Panc1 (cell line): ENCODE measurements around the gene RBM41. TPM values are rescaled to one million over a fixed set of nuclear protein-coding genes. Genes with fewer than 3 reads are reported as not detected.
A peak's percentile ranks its signal among the peaks of the same experiment; 100 is the strongest.
"Not testable (repeated sequence)": the region's sequence is repeated elsewhere in the genome, so short reads cannot be mapped to it uniquely, and the experiment has no call there.

Source experiments
- ATAC-seq: fragments of 200-7000 bp; cut with Tn5 transposase; 2 replicates; pipeline ENCODE4 v1.9.1; 2020; ENCODE audit warnings: mild to moderate bottlenecking, moderate library complexity
- BruUV-seq: library from RNA; stranded (reverse); fragments of 400-500 nt; replicated peaks from 2 replicates; lab custom pipeline; 2021; lab: Mats Ljungman, UMichigan
- CTCF ChIA-PET: fragments of 300-600 bp; sonication (Branson Sonifier 250); formaldehyde crosslinking; loops from one replicate; lab custom pipeline; 2022; ENCODE audit warnings: antibody characterized with exemption; lab: Charles Lee
- POLR2A ChIA-PET: fragments of 300-600 bp; sonication (Branson Sonifier 250); formaldehyde crosslinking; loops from one replicate; lab custom pipeline; 2022; ENCODE audit warnings: antibody characterized with exemption; lab: Charles Lee
- DNase-seq: peaks from one replicate; pipeline ENCODE4 v3.0.0-alpha.2; 2010; ENCODE audit warnings: low read depth, low spot score
- H3K27ac ChIP-seq: 2 replicates; pipeline ENCODE4 v1.5.1; 2011; ENCODE audit warnings: mild to moderate bottlenecking, low read length, inconsistent platforms
- H3K27me3 ChIP-seq: fragments of 200-500 bp; sonication (Bioruptor generic); 2 replicates; pipeline ENCODE4 v1.6.0; 2014; ENCODE audit warnings: low read length, inconsistent platforms; ENCODE audit not compliant: control insufficient read depth, insufficient read depth
- H3K36me3 ChIP-seq: fragments of 200-500 bp; sonication (Bioruptor generic); 2 replicates; pipeline ENCODE4 v1.5.1; 2014; ENCODE audit warnings: inconsistent platforms, mild to moderate bottlenecking, low read length, moderate library complexity; ENCODE audit not compliant: control insufficient read depth, insufficient read depth
- H3K4me1 ChIP-seq: 2 replicates; pipeline ENCODE4 v1.5.1; 2011; ENCODE audit warnings: inconsistent platforms, mild to moderate bottlenecking, low read length, moderate library complexity; ENCODE audit not compliant: control insufficient read depth, insufficient read depth
- H3K4me3 ChIP-seq, 2 experiments: 2 replicates each; pipeline ENCODE4 v1.5.1; 2011 to 2012; ENCODE audit warnings: low read depth in 2 of 2, low read length in 2 of 2, mild to moderate bottlenecking in 2 of 2, inconsistent platforms in 1 of 2, moderate library complexity in 1 of 2
- H3K9me3 ChIP-seq: fragments of 200-500 bp; sonication (Bioruptor generic); 2 replicates; pipeline ENCODE4 v1.5.1; 2014; ENCODE audit warnings: low read depth, mild to moderate bottlenecking, inconsistent platforms, low read length, moderate library complexity; ENCODE audit not compliant: control insufficient read depth, insufficient read depth
- POLR2AphosphoS5 ChIP-seq: IDR thresholded peaks from 2 replicates; pipeline ENCODE4 v1.6.1; 2012; ENCODE audit warnings: mild to moderate bottlenecking, low read depth, low read length, moderate library complexity
- SIN3A ChIP-seq: IDR thresholded peaks from 2 replicates; pipeline ENCODE4 v1.6.1; 2012; ENCODE audit warnings: low read depth, mild to moderate bottlenecking, low read length, moderate library complexity, borderline replicate concordance; ENCODE audit not compliant: insufficient read depth
- TCF7L2 ChIP-seq: IDR thresholded peaks from 2 replicates; pipeline ENCODE4 v1.6.1; 2011; ENCODE audit warnings: mild to moderate bottlenecking, low read depth, low read length, inconsistent platforms
- in situ Hi-C: cut with HindIII; loops from 2 replicates; pipeline ENCODE4 v1.10.0; 2016; ENCODE audit warnings: low sequenced_read_pairs, low pct_unique_long_range_greater_than_20kb
- intact Hi-C: fragments of 100-400 bp; cut with micrococcal nuclease; formaldehyde crosslinking; loops from one replicate; pipeline ENCODE4 v1.10.0; 2022; ENCODE audit not compliant: unreplicated experiment
- total RNA-seq: library from RNA; stranded (reverse); gene quantifications from one replicate; pipeline ENCODE4 v1.2.1, GENCODE V29; 2021; ENCODE audit not compliant: unreplicated experiment
- TF ChIP-seq, protein P1 (sequence below): fragments of 450-650 bp; IDR thresholded peaks from 2 replicates; pipeline ENCODE4 v1.5.1; 2017; ENCODE audit warnings: mild to moderate bottlenecking
- TF ChIP-seq, protein P2 (sequence below), 2 experiments: IDR thresholded peaks; 2 replicates each; pipeline ENCODE4 v1.6.1; 2011 to 2012; ENCODE audit warnings: low read depth in 2 of 2, control low read depth in 1 of 2, low read length in 1 of 2, mild to moderate bottlenecking in 1 of 2, moderate library complexity in 1 of 2; ENCODE audit not compliant: insufficient read depth in 1 of 2

Gene RBM41
- total RNA-seq, 1 experiment from 2014 or later: 15.1 TPM

DNA sequence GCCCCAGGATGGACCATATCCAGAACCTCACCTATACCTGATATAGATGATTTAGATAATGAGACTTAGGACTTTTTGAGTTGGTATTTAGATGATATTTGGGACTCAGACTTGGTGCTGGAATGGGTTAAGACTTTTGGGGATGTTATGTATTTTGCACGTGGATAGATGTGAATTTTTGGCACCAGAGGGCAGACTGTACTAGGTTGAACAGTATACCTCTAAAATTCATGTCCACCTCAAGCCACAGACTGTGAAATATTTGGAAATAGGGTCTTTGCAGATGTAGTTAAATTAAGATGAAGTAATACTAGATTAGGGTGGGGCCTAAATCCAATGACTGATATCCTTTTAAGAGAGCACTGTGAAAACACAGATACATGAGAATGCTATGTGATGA is 15.6 kb downstream of the RBM41 start:
- no peaks in the 10 kb centered on the region for H3K9me3 ChIP-seq
- no peak overlapping the region for H3K27ac ChIP-seq
- H3K4me1 ChIP-seq: no peaks in the 10 kb centered on the region
- BruUV-seq: no TSS peak
- ATAC-seq (no peak), DNase-seq (no peak)
- no peaks in the 10 kb centered on the region for H3K36me3 ChIP-seq
- in situ Hi-C loops (no loop called here), intact Hi-C loops (no loop called here)
- no peak for TF ChIP-seq SIN3A
- TF ChIP-seq POLR2AphosphoS5: no peak
- TF ChIP-seq, protein P1, sequence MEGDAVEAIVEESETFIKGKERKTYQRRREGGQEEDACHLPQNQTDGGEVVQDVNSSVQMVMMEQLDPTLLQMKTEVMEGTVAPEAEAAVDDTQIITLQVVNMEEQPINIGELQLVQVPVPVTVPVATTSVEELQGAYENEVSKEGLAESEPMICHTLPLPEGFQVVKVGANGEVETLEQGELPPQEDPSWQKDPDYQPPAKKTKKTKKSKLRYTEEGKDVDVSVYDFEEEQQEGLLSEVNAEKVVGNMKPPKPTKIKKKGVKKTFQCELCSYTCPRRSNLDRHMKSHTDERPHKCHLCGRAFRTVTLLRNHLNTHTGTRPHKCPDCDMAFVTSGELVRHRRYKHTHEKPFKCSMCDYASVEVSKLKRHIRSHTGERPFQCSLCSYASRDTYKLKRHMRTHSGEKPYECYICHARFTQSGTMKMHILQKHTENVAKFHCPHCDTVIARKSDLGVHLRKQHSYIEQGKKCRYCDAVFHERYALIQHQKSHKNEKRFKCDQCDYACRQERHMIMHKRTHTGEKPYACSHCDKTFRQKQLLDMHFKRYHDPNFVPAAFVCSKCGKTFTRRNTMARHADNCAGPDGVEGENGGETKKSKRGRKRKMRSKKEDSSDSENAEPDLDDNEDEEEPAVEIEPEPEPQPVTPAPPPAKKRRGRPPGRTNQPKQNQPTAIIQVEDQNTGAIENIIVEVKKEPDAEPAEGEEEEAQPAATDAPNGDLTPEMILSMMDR: peak; percentile 11; the same call in 1 of the 2 replicates
- no peak for TF ChIP-seq TCF7L2
- TF ChIP-seq, protein P2, sequence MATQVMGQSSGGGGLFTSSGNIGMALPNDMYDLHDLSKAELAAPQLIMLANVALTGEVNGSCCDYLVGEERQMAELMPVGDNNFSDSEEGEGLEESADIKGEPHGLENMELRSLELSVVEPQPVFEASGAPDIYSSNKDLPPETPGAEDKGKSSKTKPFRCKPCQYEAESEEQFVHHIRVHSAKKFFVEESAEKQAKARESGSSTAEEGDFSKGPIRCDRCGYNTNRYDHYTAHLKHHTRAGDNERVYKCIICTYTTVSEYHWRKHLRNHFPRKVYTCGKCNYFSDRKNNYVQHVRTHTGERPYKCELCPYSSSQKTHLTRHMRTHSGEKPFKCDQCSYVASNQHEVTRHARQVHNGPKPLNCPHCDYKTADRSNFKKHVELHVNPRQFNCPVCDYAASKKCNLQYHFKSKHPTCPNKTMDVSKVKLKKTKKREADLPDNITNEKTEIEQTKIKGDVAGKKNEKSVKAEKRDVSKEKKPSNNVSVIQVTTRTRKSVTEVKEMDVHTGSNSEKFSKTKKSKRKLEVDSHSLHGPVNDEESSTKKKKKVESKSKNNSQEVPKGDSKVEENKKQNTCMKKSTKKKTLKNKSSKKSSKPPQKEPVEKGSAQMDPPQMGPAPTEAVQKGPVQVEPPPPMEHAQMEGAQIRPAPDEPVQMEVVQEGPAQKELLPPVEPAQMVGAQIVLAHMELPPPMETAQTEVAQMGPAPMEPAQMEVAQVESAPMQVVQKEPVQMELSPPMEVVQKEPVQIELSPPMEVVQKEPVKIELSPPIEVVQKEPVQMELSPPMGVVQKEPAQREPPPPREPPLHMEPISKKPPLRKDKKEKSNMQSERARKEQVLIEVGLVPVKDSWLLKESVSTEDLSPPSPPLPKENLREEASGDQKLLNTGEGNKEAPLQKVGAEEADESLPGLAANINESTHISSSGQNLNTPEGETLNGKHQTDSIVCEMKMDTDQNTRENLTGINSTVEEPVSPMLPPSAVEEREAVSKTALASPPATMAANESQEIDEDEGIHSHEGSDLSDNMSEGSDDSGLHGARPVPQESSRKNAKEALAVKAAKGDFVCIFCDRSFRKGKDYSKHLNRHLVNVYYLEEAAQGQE (IDR thresholded peaks at IDR 0.05; ENCODE audit: insufficient read depth in 1 of 2, low read depth in 2 of 2, low read length in 1 of 2): no peak
- POLR2A ChIA-PET: no interaction called here
- H3K27me3 ChIP-seq: no peaks in the 10 kb centered on the region
- CTCF ChIA-PET: no interaction called here
- H3K4me3 ChIP-seq: no peak overlapping the region

DNA sequence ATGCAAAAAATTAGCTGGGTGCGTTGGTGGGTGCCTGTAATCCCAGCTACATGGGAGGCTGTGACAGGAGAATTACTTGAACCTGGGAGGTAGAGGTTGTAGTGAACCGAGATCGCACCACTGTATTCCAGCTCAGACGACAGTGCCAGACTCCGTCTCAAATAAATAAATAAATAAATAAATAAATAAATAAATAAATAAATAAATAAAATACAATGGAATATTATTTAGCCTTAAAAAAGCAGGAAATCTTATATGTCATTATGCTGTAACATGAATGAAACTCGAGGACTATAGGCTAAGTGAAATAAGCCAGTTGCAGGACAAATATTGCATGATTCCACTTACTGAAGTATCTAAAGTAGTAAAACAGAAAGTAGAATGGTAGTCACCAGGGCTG is 42.5 kb downstream of the RBM41 start:
- H3K4me1 ChIP-seq: no peaks in the 10 kb centered on the region
- H3K4me3 ChIP-seq: no peak overlapping the region
- CTCF ChIA-PET: no interaction called here
- no peaks in the 10 kb centered on the region for H3K27me3 ChIP-seq
- no peak overlapping the region for H3K27ac ChIP-seq
- POLR2A ChIA-PET: no interaction called here
- H3K9me3 ChIP-seq: no peaks in the 10 kb centered on the region
- in situ Hi-C loops (no loop called here), intact Hi-C loops (no loop called here)
- DNase-seq (no peak), ATAC-seq (no peak)
- TF ChIP-seq, protein P1: no peak
- no peak for TF ChIP-seq SIN3A
- no peak for TF ChIP-seq TCF7L2
- TF ChIP-seq POLR2AphosphoS5: no peak
- TF ChIP-seq, protein P2 (IDR thresholded peaks at IDR 0.05; ENCODE audit: insufficient read depth in 1 of 2, low read depth in 2 of 2, low read length in 1 of 2): no peak
- no TSS peak for BruUV-seq
- no peaks in the 10 kb centered on the region for H3K36me3 ChIP-seq

DNA sequence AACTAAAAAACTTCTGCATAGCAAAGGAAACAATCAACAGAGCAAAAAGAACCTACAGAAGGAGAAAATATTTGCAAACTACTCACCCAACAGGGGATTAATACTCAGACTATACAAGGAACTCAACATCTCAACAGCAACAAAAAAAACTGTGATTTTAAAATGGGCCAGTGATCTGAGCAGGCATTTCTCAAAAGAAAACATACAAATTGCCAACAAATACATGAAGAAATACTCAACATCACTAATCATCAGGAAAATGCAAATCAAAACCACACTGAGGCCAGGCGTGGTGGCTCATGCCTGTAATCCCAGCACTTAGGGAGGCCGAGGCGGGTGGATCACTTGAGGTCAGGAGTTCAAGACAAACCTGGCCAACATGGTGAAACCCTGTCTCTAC is 60.9 kb downstream of the RBM41 start:
- H3K36me3 ChIP-seq, H3K4me3 ChIP-seq, in situ Hi-C loops, BruUV-seq, H3K27me3 ChIP-seq, POLR2A ChIA-PET, H3K9me3 ChIP-seq, H3K4me1 ChIP-seq, DNase-seq, CTCF ChIA-PET, H3K27ac ChIP-seq, intact Hi-C loops, ATAC-seq: not testable (repeated sequence)
